Neuronal stem cell (in vitro differentiated cells): Measurements from ENCODE around the gene CGB3.
"Not testable (repeated sequence)": the region's sequence is repeated elsewhere in the genome, so short reads cannot be mapped to it uniquely, and the experiment has no call there.

Experiments used
- DNase-seq: peaks from one replicate; pipeline ENCODE4 v3.0.0-alpha.2; 2013; ENCODE audit warnings: low spot score
- H2AFZ ChIP-seq: one replicate; pipeline ENCODE4 v1.6.1; 2013; ENCODE audit warnings: mild to moderate bottlenecking, low read length, inconsistent platforms
- H2AK5ac ChIP-seq: 2 replicates; pipeline ENCODE4 v1.6.1; 2013; ENCODE audit warnings: low read depth, mild to moderate bottlenecking, inconsistent platforms, low read length, moderate library complexity, mixed read lengths
- H2BK120ac ChIP-seq: 2 replicates; pipeline ENCODE4 v1.6.1; 2013; ENCODE audit warnings: low read depth, mild to moderate bottlenecking, inconsistent platforms, low read length, moderate library complexity, mixed read lengths
- H2BK12ac ChIP-seq: one replicate; pipeline ENCODE4 v1.6.1; 2013; ENCODE audit warnings: low read length, inconsistent platforms
- H2BK15ac ChIP-seq: 2 replicates; pipeline ENCODE4 v1.6.1; 2013; ENCODE audit warnings: mild to moderate bottlenecking, low read length, inconsistent platforms, mixed read lengths
- H2BK5ac ChIP-seq: one replicate; pipeline ENCODE4 v1.6.1; 2013; ENCODE audit warnings: inconsistent platforms, mild to moderate bottlenecking, low read length, moderate library complexity
- H3K14ac ChIP-seq: one replicate; pipeline ENCODE4 v1.6.1; 2013; ENCODE audit warnings: low read length, inconsistent platforms
- H3K18ac ChIP-seq: 2 replicates; pipeline ENCODE4 v1.6.1; 2013; ENCODE audit warnings: low read length, inconsistent platforms
- H3K23ac ChIP-seq: 2 replicates; pipeline ENCODE4 v1.6.1; 2013; ENCODE audit warnings: low read depth, mild to moderate bottlenecking, mixed read lengths, low read length, inconsistent platforms; ENCODE audit not compliant: poor library complexity
- H3K27ac ChIP-seq: replicated peaks from 3 replicates; pipeline ENCODE4 v1.5.1; 2013; ENCODE audit warnings: low read length, inconsistent platforms
- H3K27me3 ChIP-seq, 3 experiments: 2 replicates each; pipeline ENCODE4 v1.6.1; 2013; ENCODE audit warnings: low read length in 3 of 3, mild to moderate bottlenecking in 2 of 3, inconsistent platforms in 1 of 3, low read depth in 1 of 3, mixed read lengths in 1 of 3, moderate library complexity in 1 of 3; ENCODE audit not compliant: control insufficient read depth in 3 of 3, insufficient read depth in 3 of 3
- H3K36me3 ChIP-seq, 2 donors: replicated peaks in 1 of 2; 2 replicates each; pipeline ENCODE4 v1.6.1; 2013; ENCODE audit warnings: low read length in 2 of 2; ENCODE audit not compliant: control insufficient read depth in 2 of 2, insufficient read depth in 2 of 2
- H3K4ac ChIP-seq: 2 replicates; pipeline ENCODE4 v1.6.1; 2013; ENCODE audit warnings: inconsistent platforms, mild to moderate bottlenecking, low read length, moderate library complexity
- H3K4me1 ChIP-seq, 2 donors: 1 replicate in 1 of 2; 2 replicates in 1 of 2; pipeline ENCODE4 v1.6.1; 2013; ENCODE audit warnings: low read length in 2 of 2, low read depth in 1 of 2; ENCODE audit not compliant: control insufficient read depth in 2 of 2, insufficient read depth in 1 of 2
- H3K4me2 ChIP-seq: one replicate; pipeline ENCODE4 v1.6.1; 2013; ENCODE audit warnings: mild to moderate bottlenecking, low read length, inconsistent platforms; ENCODE audit not compliant: insufficient read depth, poor library complexity, severe bottlenecking
- H3K4me3 ChIP-seq, 2 donors: 2 replicates each; pipeline ENCODE4 v1.5.1; 2013; ENCODE audit warnings: low read length in 2 of 2, mild to moderate bottlenecking in 2 of 2, inconsistent platforms in 1 of 2, moderate library complexity in 1 of 2
- H3K79me1 ChIP-seq: one replicate; pipeline ENCODE4 v1.6.1; 2013; ENCODE audit warnings: low read depth, mild to moderate bottlenecking, inconsistent platforms, low read length, moderate library complexity
- H3K9ac ChIP-seq: one replicate; pipeline ENCODE4 v1.6.1; 2013; ENCODE audit warnings: mild to moderate bottlenecking, low read depth, low read length, inconsistent platforms; ENCODE audit not compliant: poor library complexity
- H3K9me3 ChIP-seq, 2 donors: replicated peaks in 1 of 2; 2 replicates each; pipeline versions ENCODE3 to v1.6.1; 2013; ENCODE audit warnings: low read length in 2 of 2, mild to moderate bottlenecking in 2 of 2, inconsistent platforms in 1 of 2, low read depth in 1 of 2, mixed read lengths in 1 of 2, moderate library complexity in 1 of 2; ENCODE audit not compliant: control insufficient read depth in 2 of 2, insufficient read depth in 1 of 2
- H4K8ac ChIP-seq: one replicate; pipeline ENCODE4 v1.6.1; 2013; ENCODE audit warnings: low read depth, mild to moderate bottlenecking, inconsistent platforms, low read length, moderate library complexity
- H4K91ac ChIP-seq: one replicate; pipeline ENCODE4 v1.6.1; 2013; ENCODE audit warnings: low read length, low read depth, mild to moderate bottlenecking, inconsistent platforms; ENCODE audit not compliant: poor library complexity
- WGBS, 2 donors: extraction: QIAGEN DNeasy Blood & Tissue Kit; methylation state at CpG; one replicate each; pipeline ENCODE4 v1.1.7; 2013; ENCODE audit warnings: missing lambda C conversion rate in 2 of 2, mixed read lengths in 1 of 2; ENCODE audit not compliant: insufficient read length in 2 of 2, insufficient replicate concordance in 1 of 2; ENCODE audit errors: extremely low coverage in 2 of 2; 5-methylcytosine and 5-hydroxymethylcytosine counted together

The CGB3 gene

GRCh38 chr19:49058562-49058961, 34.4 kb upstream of the CGB3 start:
- Histone ChIP-seq H2AFZ (no peak overlapping the region), H3K36me3 (no peaks in the 10 kb centered on the region), H2BK120ac (no peak overlapping the region), H3K4me3 (no peak overlapping the region), H2AK5ac (peak overlapping the region; percentile 46), H3K23ac (no peak overlapping the region), H3K4ac (no peak overlapping the region), H3K79me1 (no peaks in the 10 kb centered on the region), H2BK5ac (no peak overlapping the region), H3K27ac (no peak overlapping the region), H2BK15ac (peak overlapping the region; percentile 37), H4K8ac (no peak overlapping the region), H3K14ac (no peak overlapping the region), H3K18ac (peak overlapping the region; percentile 76), H3K9ac (no peak overlapping the region), H3K4me1 (peaks cover 9 to 17% of the 10 kb centered on the region in 2 donors), H3K9me3 (no peaks in the 10 kb centered on the region), H3K4me2 (no peak overlapping the region), H4K91ac (no peak overlapping the region), H2BK12ac (no peak overlapping the region), H3K27me3 (peaks cover 8 to 72% (median 39%) of the 10 kb centered on the region in 3 experiments)
- DNase-seq = no peak
- no CpG with 5 or more reads among the region's 10 CpGs for WGBS, 2 donors

GRCh38 chr19:49057636-49058234, 33.6 kb upstream of the CGB3 start, which contains the start of gene CGB7:
TSS of gene CGB7 (minus strand) at chr19:49057749. CDS start at chr19:49055375, 2,374 bp downstream.
- Histone ChIP-seq H2BK12ac (peak within 1 kb of the TSS; percentile 84), H3K27ac (no peak within 1 kb of the TSS), H3K4me3 (peak within 1 kb of the TSS; percentile 49 to 76), H3K4me1 (peaks cover 9 to 17% of the 10 kb centered on the region in 2 donors), H3K27me3 (peaks cover 8 to 69% (median 39%) of the 10 kb centered on the region in 3 experiments), H3K9me3 (no peaks in the 10 kb centered on the region), H2AFZ (peak within 1 kb of the TSS; percentile 98), H4K91ac (no peak within 1 kb of the TSS), H3K9ac (peak within 1 kb of the TSS; percentile 70), H3K36me3 (no peaks in the 10 kb centered on the region), H2BK120ac (no peak within 1 kb of the TSS), H3K18ac (peak within 1 kb of the TSS; percentile 92), H3K23ac (peak within 1 kb of the TSS; percentile 43), H2BK15ac (peak within 1 kb of the TSS; percentile 58), H3K79me1 (no peaks in the 10 kb centered on the region), H2AK5ac (peak within 1 kb of the TSS; percentile 46), H4K8ac (no peak within 1 kb of the TSS), H2BK5ac (peak within 1 kb of the TSS; percentile 39), H3K4me2 (peak within 1 kb of the TSS; percentile 97), H3K4ac (no peak within 1 kb of the TSS), H3K14ac (no peak within 1 kb of the TSS)
- peak; percentile 64 for DNase-seq
- no CpG with 5 or more reads among the region's 38 CpGs for WGBS, 2 donors

GRCh38 chr19:49056902-49057596, 32.9 kb upstream of the CGB3 start:
- peak overlapping the region; percentile 50 for H3K9ac ChIP-seq
- H3K27ac ChIP-seq, H4K8ac ChIP-seq, H2AK5ac ChIP-seq, DNase-seq, H2BK120ac ChIP-seq, H3K36me3 ChIP-seq, H3K79me1 ChIP-seq, H3K9me3 ChIP-seq, H3K14ac ChIP-seq, H4K91ac ChIP-seq, H3K23ac ChIP-seq, H3K4ac ChIP-seq, H2BK15ac ChIP-seq: not testable (repeated sequence)
- peak overlapping the region; percentile 91 for H3K18ac ChIP-seq
- H3K4me2 ChIP-seq = peak overlapping the region; percentile 97
- peak overlapping the region; percentile 84 for H2BK12ac ChIP-seq
- H2AFZ ChIP-seq = peak overlapping the region; percentile 98
- H2BK5ac ChIP-seq = peak overlapping the region; percentile 39
- peak overlapping the region; percentile 49 to 76 for H3K4me3 ChIP-seq
- peaks cover 9 to 17% of the 10 kb centered on the region in 2 donors for H3K4me1 ChIP-seq
- peaks cover 8 to 69% (median 39%) of the 10 kb centered on the region in 3 experiments for H3K27me3 ChIP-seq
- WGBS, 2 donors = no CpG with 5 or more reads among the region's 34 CpGs
